ENCODE results near the gene LYPLA2. TPM values are rescaled to one million over a fixed set of nuclear protein-coding genes. Genes with fewer than 3 reads are reported as not detected.

Gene LYPLA2
- total and polyA plus RNA-seq, 2 of the 8 experiments (the other 6 are each of a cell fraction or from before 2014, with no cell fraction given) = 138 to 211 TPM

DNA sequence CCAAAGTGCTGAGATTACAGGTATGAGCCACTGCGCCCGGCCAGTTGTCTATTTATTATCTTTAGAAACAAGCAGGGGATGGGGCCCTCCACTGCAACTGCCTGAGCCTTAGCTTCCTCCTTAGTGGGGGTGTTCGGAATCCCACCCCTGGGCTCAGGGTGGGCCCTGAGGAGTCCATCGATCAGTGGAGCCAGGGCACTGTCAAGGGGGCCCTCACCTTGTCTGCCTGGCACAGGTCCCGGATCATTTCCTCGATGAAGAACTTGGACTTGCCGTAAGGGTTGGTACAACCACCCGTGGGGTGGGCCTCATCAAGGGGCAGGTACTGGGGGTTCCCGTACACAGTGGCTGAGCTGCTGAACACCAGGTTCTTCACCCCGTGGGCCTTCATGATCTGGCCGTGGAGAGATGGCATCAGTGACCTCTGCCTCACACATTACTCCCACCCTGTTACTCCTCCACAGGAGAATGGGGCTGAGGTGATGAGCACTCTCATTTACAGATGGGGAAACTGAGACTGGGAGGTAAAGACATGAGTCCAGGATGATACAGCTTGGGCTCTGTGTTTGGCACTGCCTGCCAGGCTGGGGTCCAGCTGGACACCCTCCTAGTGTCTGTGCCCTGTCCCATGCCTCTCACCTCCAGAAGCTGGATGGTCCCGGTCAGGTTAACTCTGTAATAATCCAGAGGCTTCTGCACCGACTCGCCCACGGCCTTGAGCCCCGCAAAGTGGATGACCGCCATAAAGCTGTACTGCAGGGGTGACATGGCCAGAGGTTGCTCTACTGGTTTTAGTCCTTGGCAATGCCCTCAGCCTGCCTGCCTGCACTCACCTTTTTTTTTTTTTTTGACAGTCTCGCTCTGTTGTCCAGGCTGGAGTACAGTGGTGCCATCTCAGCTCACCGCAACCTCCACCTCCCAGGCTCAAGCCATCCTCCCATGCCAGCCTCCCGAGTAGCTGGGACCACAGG is 6.8 kb downstream of the LYPLA2 start:
- Histone ChIP-seq H3K27ac (ENCODE audit: low read depth, low read length) (no peak overlapping the region), H2BK5ac (ENCODE audit: low read depth, low read length) (no peak overlapping the region; the same call in 1 of the 2 replicates), H3K23ac (ENCODE audit: insufficient read length) (no peak overlapping the region), H3K4ac (replicated peaks; ENCODE audit: insufficient read length, low read depth, low read length) (no peak overlapping the region), H3K14ac (ENCODE audit: insufficient read length) (no peak overlapping the region), H4K91ac (replicated peaks; ENCODE audit: insufficient read length, low read length) (no peak overlapping the region), H3K9ac (replicated peaks in 1 of 4; ENCODE audit: extremely low read depth in 1 of 4, low read depth in 3 of 4, low read length in 3 of 4) (no peak overlapping the region), H2AFZ (ENCODE audit: low read length) (no peak overlapping the region), H3K27me3 (replicated peaks in 1 of 4; ENCODE audit: control insufficient read depth in 3 of 4, extremely low read depth in 1 of 4, insufficient read depth in 3 of 4, low read length in 3 of 4) (no peaks in the 10 kb centered on the region; a peak in 1 of 7 replicates), H3K79me2 (ENCODE audit: control insufficient read depth in 1 of 2, insufficient read depth in 2 of 2, low read length in 2 of 2) (peaks cover 0 to 6% of the 10 kb centered on the region in 2 experiments; a peak in 2 of 4 replicates), H4K8ac (ENCODE audit: extremely low read depth, insufficient read depth, low read length) (no peak overlapping the region), H2BK120ac (replicated peaks; ENCODE audit: low read depth, low read length) (no peak overlapping the region), H2BK12ac (ENCODE audit: low read depth, low read length) (no peak overlapping the region), H3K4me2 (ENCODE audit: insufficient read depth in 1 of 2, low read depth in 2 of 2, low read length in 2 of 2) (no peak overlapping the region), H4K5ac (ENCODE audit: insufficient read length, low read depth, low read length) (no peak overlapping the region), H3K4me3 (ENCODE audit: extremely low read depth in 1 of 4, insufficient read depth in 2 of 4, low read depth in 3 of 4, low read length in 4 of 4) (no peak overlapping the region), H3K9me3 (ENCODE audit: insufficient read depth in 2 of 2, low read depth in 1 of 2, low read length in 1 of 2) (no peaks in the 10 kb centered on the region), H3K56ac (replicated peaks; ENCODE audit: insufficient read length, low read depth, low read length) (no peak overlapping the region), H4K20me1 (replicated peaks in 1 of 2; ENCODE audit: control insufficient read depth in 1 of 2, insufficient read depth in 2 of 2, low read length in 2 of 2) (peaks cover 7 to 8% of the 10 kb centered on the region in 2 experiments), H3K79me1 (ENCODE audit: low read depth, low read length) (peaks cover 5% of the 10 kb centered on the region; the same call in 1 of the 2 replicates), H3K4me1 (replicated peaks in 1 of 4; ENCODE audit: control insufficient read depth in 3 of 4, insufficient read depth in 4 of 4, low read length in 3 of 4) (peaks cover 0 to 14% (median 11%) of the 10 kb centered on the region in 4 experiments; a peak in 6 of 7 replicates), H3K36me3 (ENCODE audit: control insufficient read depth in 2 of 4, insufficient read depth in 4 of 4, low read length in 3 of 4) (peaks cover 6 to 31% (median 22%) of the 10 kb centered on the region in 4 experiments; a peak in 6 of 8 replicates), H3K18ac (ENCODE audit: extremely low read depth, low read length) (no peak overlapping the region), H2BK20ac (ENCODE audit: low read length) (no peak overlapping the region), H2AK5ac (ENCODE audit: low read depth, low read length) (no peak overlapping the region), H2BK15ac (ENCODE audit: low read length) (no peak overlapping the region), H3K23me2 (ENCODE audit: low read depth, low read length) (peaks cover 16% of the 10 kb centered on the region)
- WGBS, 2 experiments (ENCODE audit: extremely low coverage in 1 of 2, insufficient coverage in 1 of 2, insufficient read length in 1 of 2, insufficient replicate concordance in 2 of 2, low coverage in 1 of 2, low lambda C conversion rate in 2 of 2, missing lambda C conversion rate in 1 of 2) = 96% methylated on average over 20 of the region's 20 CpGs; no CpG with 5 or more reads in 1 of the 2 experiments
- ChIA-PET CTCF (ENCODE audit: partially characterized antibody) (interaction anchor here (0.6 to 5.3 kb wide), 20 partner anchors 7 to 593 kb away, joined by 3 to 66 read pairs (median 3); partner anchors contain the start of genes CNR2 and PITHD1), POLR2A (ENCODE audit: partially characterized antibody) (interaction anchor here (1.0 to 16.2 kb wide), 10 partner anchors 8 to 313 kb away, joined by 3 to 192 read pairs (median 4); partner anchors contain the start of genes ELOA, FUCA1, HMGCL and LYPLA2)
- DNase-seq (ENCODE audit: low read depth in 1 of 2, low spot score in 2 of 2) = no peak
- no peak for TF ChIP-seq SRF (IDR thresholded peaks at IDR 0.05; ENCODE audit: low read depth, low read length)
- 0 out of 4 replicates have a peak, but pooled peaks of 1 of the 2 experiments have one; percentile 1 for TF ChIP-seq SIN3A (conservative IDR thresholded peaks at IDR 0.05 in 1 of 2, IDR thresholded peaks at IDR 0.05 in 1 of 2; ENCODE audit: low read depth in 1 of 2, low read length in 2 of 2)
- no peak for FAIRE-seq

All from H1 (cell line).